GM12878 (cell line): ENCODE data around the gene DLX3. TPM values are rescaled to one million over a fixed set of nuclear protein-coding genes. Genes with fewer than 3 reads are reported as not detected.

ENCODE experiments used
- ATAC-seq: fragments of 200-7000 bp; cut with Tn5 transposase; 3 replicates; pipeline ENCODE4 v1.9.1; 2020; ENCODE audit warnings: mild to moderate bottlenecking, moderate library complexity
- BruUV-seq: library from RNA; stranded (reverse); fragments of 400-500 nt; replicated peaks from 2 replicates; lab custom pipeline; 2021; lab: Mats Ljungman, UMichigan
- CTCF ChIA-PET: fragments of 300-600 bp; sonication (Branson Sonifier 250); formaldehyde crosslinking; extraction: SDS; loops from one replicate; lab custom pipeline; 2021; ENCODE audit warnings: inconsistent platforms; lab: Yijun Ruan, JAX
- POLR2A ChIA-PET: fragments of 350-600 bp; formaldehyde crosslinking; extraction: SDS; loops from one replicate; lab custom pipeline; 2021; ENCODE audit warnings: inconsistent platforms; lab: Charles Lee
- RAD21 ChIA-PET: fragments of 300-600 bp; sonication (Branson Sonifier 250); formaldehyde crosslinking; loops from one replicate; lab custom pipeline; 2023; ENCODE audit warnings: antibody characterized with exemption; ENCODE audit not compliant: unreplicated experiment; lab: Charles Lee
- SMC1A ChIA-PET: fragments of 300-600 bp; sonication (Branson Sonifier 250); formaldehyde crosslinking; loops from one replicate; lab custom pipeline; 2023; ENCODE audit not compliant: unreplicated experiment, uncharacterized antibody; lab: Charles Lee
- DNase-seq: peaks from one replicate; pipeline ENCODE4 v3.0.0-alpha.2; 2011; ENCODE audit warnings: low read depth, low spot score
- FAIRE-seq: peaks from 3 replicates; lab custom pipeline; 2011; peaks lifted over from hg19 to GRCh38; lab: Jason Lieb, UNC
- H2AFZ ChIP-seq: 2 replicates; pipeline ENCODE4 v1.6.0; 2011; ENCODE audit warnings: low read depth, low read length, control low read depth; ENCODE audit not compliant: control insufficient read depth
- H3K27ac ChIP-seq: 2 replicates; pipeline ENCODE4 v1.5.1; 2011; ENCODE audit warnings: control low read depth; ENCODE audit not compliant: control insufficient read depth, insufficient read depth
- H3K27me3 ChIP-seq, 2 experiments: replicated peaks in 1 of 2; 2 replicates each; pipeline versions ENCODE4 v1.6.0 to v1.6.1; 2011; ENCODE audit warnings: low read length in 1 of 2; ENCODE audit not compliant: control insufficient read depth in 2 of 2, insufficient read depth in 2 of 2
- H3K36me3 ChIP-seq, 2 experiments: 2 replicates each; pipeline ENCODE4 v1.5.1; 2011; ENCODE audit warnings: low read length in 1 of 2; ENCODE audit not compliant: control insufficient read depth in 2 of 2, insufficient read depth in 2 of 2
- H3K4me1 ChIP-seq: 2 replicates; pipeline ENCODE4 v1.6.1; 2011; ENCODE audit warnings: mild to moderate bottlenecking, low read length, moderate library complexity, mixed read lengths; ENCODE audit not compliant: control insufficient read depth, insufficient read depth
- H3K4me2 ChIP-seq: 2 replicates; pipeline ENCODE4 v1.6.0; 2011; ENCODE audit warnings: control low read depth; ENCODE audit not compliant: control insufficient read depth, insufficient read depth
- H3K4me3 ChIP-seq: fragments of 200-600 bp; sonication (generic); 2 replicates; pipeline ENCODE4 v1.5.1; 2016
- H3K79me2 ChIP-seq: 2 replicates; pipeline ENCODE4 v1.6.0; 2011; ENCODE audit warnings: low read length; ENCODE audit not compliant: control insufficient read depth, insufficient read depth
- H3K9ac ChIP-seq: 2 replicates; pipeline ENCODE4 v1.8.0; 2011; ENCODE audit warnings: low read length, control low read depth, mixed read lengths; ENCODE audit not compliant: control insufficient read depth, insufficient read depth
- H3K9me3 ChIP-seq: replicated peaks from 3 replicates; pipeline ENCODE4 v1.5.1; 2011; ENCODE audit warnings: mild to moderate bottlenecking, low read length; ENCODE audit not compliant: control insufficient read depth, insufficient read depth
- H4K20me1 ChIP-seq: 2 replicates; pipeline ENCODE4 v1.6.0; 2011; ENCODE audit not compliant: control insufficient read depth, insufficient read depth
- ESRRA ChIP-seq: IDR thresholded peaks from 2 replicates; pipeline ENCODE4 v1.6.1; 2012; ENCODE audit warnings: mild to moderate bottlenecking, low read length, improper control_type of control experiment
- GATAD2B ChIP-seq: fragments of 450-650 bp; conservative IDR thresholded peaks from 2 replicates; pipeline ENCODE4 v1.6.1; 2017; ENCODE audit warnings: low read depth, mild to moderate bottlenecking, moderate library complexity
- MEF2B ChIP-seq: fragments of 450-650 bp; IDR thresholded peaks from 2 replicates; pipeline ENCODE4 v1.6.1; 2018; ENCODE audit warnings: mild to moderate bottlenecking, moderate library complexity; ENCODE audit not compliant: partially characterized antibody, poor library complexity, severe bottlenecking
- MTA2 ChIP-seq: fragments of 450-650 bp; IDR thresholded peaks from 2 replicates; pipeline ENCODE4 v1.6.1; 2016; ENCODE audit warnings: low read depth, mild to moderate bottlenecking, moderate library complexity
- ZNF207 ChIP-seq: fragments of 450-650 bp; IDR thresholded peaks from 2 replicates; pipeline ENCODE4 v1.6.1; 2014; ENCODE audit warnings: antibody characterized with exemption, mild to moderate bottlenecking, borderline replicate concordance
- WGBS: methylation state at CpG from one replicate; pipeline ENCODE4 v1.1.6; 2016; ENCODE audit warnings: low lambda C conversion rate; ENCODE audit not compliant: insufficient replicate concordance, insufficient coverage; ENCODE audit errors: missing lambda C conversion rate; 5-methylcytosine and 5-hydroxymethylcytosine counted together
- in situ Hi-C: fragments of 300-500 bp; cut with MboI; formaldehyde crosslinking; loops from 9 replicates; pipeline ENCODE4 v1.14.3; 2018; ENCODE audit warnings: mixed read lengths
- intact Hi-C: fragments of 100-400 bp; cut with micrococcal nuclease; formaldehyde crosslinking; loops from one replicate; pipeline ENCODE4 v1.14.2; 2022; ENCODE audit not compliant: unreplicated experiment
- polyA plus RNA-seq, 11 experiments: library from polyadenylated mRNA; depleted of rRNA in 4 of 11; unstranded in 6 of 11; stranded (reverse) in 5 of 11; fragments of >200 nt; fragmentation: Nextera tagmentation in 4 of 11; fragmentation: Illumina TruSeq in 1 of 11; extraction: Ambion mirVana in 4 of 11; extraction: Trizol in 1 of 11; gene quantifications; 1 replicate in 1 of 11; 2 replicates in 10 of 11; pipeline versions ENCODE4 v1.2.1 to v1.2.3, GENCODE V29; 2011 to 2016; ENCODE audit warnings: inconsistent platforms in 2 of 11, missing spikeins in 2 of 11, low read depth in 1 of 11
- total RNA-seq, 4 experiments: library from RNA; depleted of rRNA in 3 of 4; stranded (reverse); fragments of >200 nt in 3 of 4; fragmentation: Illumina TruSeq in 1 of 4; extraction: Trizol in 1 of 4; gene quantifications; 2 replicates each; pipeline versions ENCODE4 v1.2.1 to v1.2.3, GENCODE V29; 2013 to 2021
- TF ChIP-seq, protein P1 (sequence below): fragments of 450-650 bp; IDR thresholded peaks from 2 replicates; pipeline ENCODE4 v1.6.1; 2016; ENCODE audit warnings: mild to moderate bottlenecking, moderate library complexity, borderline replicate concordance

The DLX3 gene
- total and polyA plus RNA-seq, 10 of the 15 experiments (the other 5 are each of a cell fraction or from before 2014, with no cell fraction given): not detected

- Histone ChIP-seq H3K9me3 (no peaks in the 10 kb centered on the region), H2AFZ (peak within 1 kb of the TSS; percentile 85), H3K79me2 (no peaks in the 10 kb centered on the region), H3K4me3 (peak within 1 kb of the TSS; percentile 77), H3K27ac (no peak within 1 kb of the TSS), H3K27me3 (peaks cover 30 to 40% of the 10 kb centered on the region in 2 experiments), H3K9ac (no peak within 1 kb of the TSS), H4K20me1 (no peaks in the 10 kb centered on the region), H3K36me3 (no peaks in the 10 kb centered on the region), H3K4me1 (no peaks in the 10 kb centered on the region; the same call in 1 of the 2 replicates), H3K4me2 (peak within 1 kb of the TSS; percentile 96)
- CTCF ChIA-PET: interaction anchor here (1.0 kb wide), 1 partner anchor 29 kb away, joined by 6 read pairs; no protein-coding TSS in a partner anchor
- TF ChIP-seq MEF2B (no peak), MTA2 (no peak), ZNF207 (no peak), ESRRA (no peak), GATAD2B (no peak)
- TF ChIP-seq, protein P1, sequence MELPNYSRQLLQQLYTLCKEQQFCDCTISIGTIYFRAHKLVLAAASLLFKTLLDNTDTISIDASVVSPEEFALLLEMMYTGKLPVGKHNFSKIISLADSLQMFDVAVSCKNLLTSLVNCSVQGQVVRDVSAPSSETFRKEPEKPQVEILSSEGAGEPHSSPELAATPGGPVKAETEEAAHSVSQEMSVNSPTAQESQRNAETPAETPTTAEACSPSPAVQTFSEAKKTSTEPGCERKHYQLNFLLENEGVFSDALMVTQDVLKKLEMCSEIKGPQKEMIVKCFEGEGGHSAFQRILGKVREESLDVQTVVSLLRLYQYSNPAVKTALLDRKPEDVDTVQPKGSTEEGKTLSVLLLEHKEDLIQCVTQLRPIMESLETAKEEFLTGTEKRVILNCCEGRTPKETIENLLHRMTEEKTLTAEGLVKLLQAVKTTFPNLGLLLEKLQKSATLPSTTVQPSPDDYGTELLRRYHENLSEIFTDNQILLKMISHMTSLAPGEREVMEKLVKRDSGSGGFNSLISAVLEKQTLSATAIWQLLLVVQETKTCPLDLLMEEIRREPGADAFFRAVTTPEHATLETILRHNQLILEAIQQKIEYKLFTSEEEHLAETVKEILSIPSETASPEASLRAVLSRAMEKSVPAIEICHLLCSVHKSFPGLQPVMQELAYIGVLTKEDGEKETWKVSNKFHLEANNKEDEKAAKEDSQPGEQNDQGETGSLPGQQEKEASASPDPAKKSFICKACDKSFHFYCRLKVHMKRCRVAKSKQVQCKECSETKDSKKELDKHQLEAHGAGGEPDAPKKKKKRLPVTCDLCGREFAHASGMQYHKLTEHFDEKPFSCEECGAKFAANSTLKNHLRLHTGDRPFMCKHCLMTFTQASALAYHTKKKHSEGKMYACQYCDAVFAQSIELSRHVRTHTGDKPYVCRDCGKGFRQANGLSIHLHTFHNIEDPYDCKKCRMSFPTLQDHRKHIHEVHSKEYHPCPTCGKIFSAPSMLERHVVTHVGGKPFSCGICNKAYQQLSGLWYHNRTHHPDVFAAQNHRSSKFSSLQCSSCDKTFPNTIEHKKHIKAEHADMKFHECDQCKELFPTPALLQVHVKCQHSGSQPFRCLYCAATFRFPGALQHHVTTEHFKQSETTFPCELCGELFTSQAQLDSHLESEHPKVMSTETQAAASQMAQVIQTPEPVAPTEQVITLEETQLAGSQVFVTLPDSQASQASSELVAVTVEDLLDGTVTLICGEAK: no peak
- ATAC-seq (peak; percentile 14), DNase-seq (no peak), FAIRE-seq (no peak)
- in situ Hi-C loops (no loop called here), intact Hi-C loops (no loop called here)
- SMC1A ChIA-PET: no interaction called here
- POLR2A ChIA-PET: no interaction called here
- RAD21 ChIA-PET: no interaction called here
- no TSS peak for BruUV-seq
- 17% methylated on average over 29 of the region's 45 CpGs for WGBS
Measured at GRCh38 chr17:49969134-49969759, 25.8 kb downstream of the DLX3 start, which contains the start of gene DLX4. DLX4 (plus strand) TSS chr17:49969190; CDS start chr17:49969469, 279 bp downstream.
